Stimulated activated CD8-positive, alpha-beta memory T cell treated with anti-CD3 and anti-CD28 coated beads, Interleukin-4, amount 100 ng/mL, for 48 hours (primary cell): Measurements from ENCODE around the gene BCAS3.

Experiments
- DNase-seq: peaks from one replicate; pipeline ENCODE4 v3.0.0-alpha.2; 2020

Gene BCAS3

GRCh38 chr17:61175298-61176142, 497.9 kb downstream of the BCAS3 start:
- DNase-seq: no peak

GRCh38 chr17:61177351-61177750, 499.7 kb downstream of the BCAS3 start:
- no peak for DNase-seq

GRCh38 chr17:61178284-61178683, 500.6 kb downstream of the BCAS3 start:
- DNase-seq: no peak

GRCh38 chr17:61179380-61179806, 501.7 kb downstream of the BCAS3 start:
- no peak for DNase-seq

- no peak for DNase-seq
Observed at GRCh38 chr17:61183793-61184192, 506.1 kb downstream of the BCAS3 start.

GRCh38 chr17:61185385-61185784, 507.7 kb downstream of the BCAS3 start:
- no peak for DNase-seq

- no peak for DNase-seq
Observed at GRCh38 chr17:61187038-61187437, 509.4 kb downstream of the BCAS3 start.

- DNase-seq: no peak
Observed at GRCh38 chr17:61188081-61188480, 510.4 kb downstream of the BCAS3 start.

- DNase-seq: no peak
Observed at GRCh38 chr17:61189968-61190367, 512.3 kb downstream of the BCAS3 start.

- DNase-seq: no peak
Observed at GRCh38 chr17:61196302-61196704, 518.7 kb downstream of the BCAS3 start.

- DNase-seq: no peak
Observed at GRCh38 chr17:61196799-61197198, 519.1 kb downstream of the BCAS3 start.

- no peak for DNase-seq
Observed at GRCh38 chr17:61199431-61200338, 522.0 kb downstream of the BCAS3 start.

GRCh38 chr17:61200339-61200715, 522.7 kb downstream of the BCAS3 start:
- no peak for DNase-seq

GRCh38 chr17:61201211-61201610, 523.6 kb downstream of the BCAS3 start:
- DNase-seq: no peak

GRCh38 chr17:61202564-61202963, 524.9 kb downstream of the BCAS3 start:
- no peak for DNase-seq

- DNase-seq: no peak
Observed at GRCh38 chr17:61203671-61204131, 526.0 kb downstream of the BCAS3 start.

- no peak for DNase-seq
Observed at GRCh38 chr17:61204456-61204855, 526.8 kb downstream of the BCAS3 start.

- no peak for DNase-seq
Observed at GRCh38 chr17:61205401-61205800, 527.8 kb downstream of the BCAS3 start.

- no peak for DNase-seq
Observed at GRCh38 chr17:61205931-61206330, 528.3 kb downstream of the BCAS3 start.

GRCh38 chr17:61206922-61207321, 529.3 kb downstream of the BCAS3 start:
- no peak for DNase-seq

GRCh38 chr17:61208301-61209105, 530.9 kb downstream of the BCAS3 start:
- DNase-seq: no peak

GRCh38 chr17:61209106-61209439, 531.4 kb downstream of the BCAS3 start:
- no peak for DNase-seq

- DNase-seq: no peak
Observed at GRCh38 chr17:61209525-61209924, 531.9 kb downstream of the BCAS3 start.
